HCT116 (cell line): Measurements from ENCODE around the gene SRGAP2C. TPM values are rescaled to one million over a fixed set of nuclear protein-coding genes. Genes with fewer than 3 reads are reported as not detected.
"Not testable (repeated sequence)": the region's sequence is repeated elsewhere in the genome, so short reads cannot be mapped to it uniquely, and the experiment has no call there.

Experiments used
- ATAC-seq: fragments of 200-7000 bp; cut with Tn5 transposase; 2 replicates; pipeline ENCODE4 v1.9.1; 2020; ENCODE audit warnings: mild to moderate bottlenecking, moderate library complexity
- BruUV-seq: library from RNA; stranded (reverse); fragments of 400-500 nt; replicated peaks from 2 replicates; lab custom pipeline; 2021; lab: Mats Ljungman, UMichigan
- CTCF ChIA-PET: fragments of 300-600 bp; sonication (Branson Sonifier 250); formaldehyde crosslinking; loops from one replicate; lab custom pipeline; 2021; ENCODE audit warnings: antibody characterized with exemption; lab: Charles Lee
- POLR2A ChIA-PET: fragments of 300-600, 350-600 bp; sonication (Branson Sonifier 250); formaldehyde crosslinking; loops from one replicate; lab custom pipeline; 2021; ENCODE audit warnings: antibody characterized with exemption; lab: Charles Lee
- RAD21 ChIA-PET, 2 experiments: fragments of 300-600 bp; sonication (Branson Sonifier 250); formaldehyde crosslinking; loops; one replicate each; lab custom pipeline; 2023; ENCODE audit warnings: low total read pairs in 2 of 2; ENCODE audit not compliant: uncharacterized antibody in 2 of 2, unreplicated experiment in 2 of 2, low non-redundant PET in 1 of 2; lab: Charles Lee
- DNase-seq: peaks from one replicate; pipeline ENCODE4 v3.0.0-alpha.2; 2010; ENCODE audit warnings: low read depth, low spot score
- H2AFZ ChIP-seq: fragments of 200-600 bp; shearing (Covaris generic), sonication (generic); 2 replicates; pipeline ENCODE4 v1.6.1; 2017; ENCODE audit warnings: low read depth, mixed run types, mixed read lengths, antibody characterized with exemption, low read length; ENCODE audit not compliant: poor library complexity, severe bottlenecking
- H3K27ac ChIP-seq: 2 replicates; pipeline ENCODE4 v1.5.1; 2012; ENCODE audit warnings: low read depth, low read length
- H3K27me3 ChIP-seq: fragments of 200-600 bp; sonication (generic); 2 replicates; pipeline ENCODE4 v1.6.1; 2016; ENCODE audit warnings: mixed run types, low read length, mixed read lengths; ENCODE audit not compliant: insufficient read depth
- H3K36me3 ChIP-seq, 2 experiments: fragments of 200-500 bp in 1 of 2; fragments of 200-600 bp in 1 of 2; sonication (Bioruptor generic) in 1 of 2; sonication (generic) in 1 of 2; 2 replicates each; pipeline versions ENCODE4 v1.5.1 to v1.6.1; 2014 to 2016; ENCODE audit warnings: low read length in 2 of 2, inconsistent platforms in 1 of 2, mixed read lengths in 1 of 2, mixed run types in 1 of 2; ENCODE audit not compliant: insufficient read depth in 2 of 2, control insufficient read depth in 1 of 2
- H3K4me1 ChIP-seq, 2 experiments: fragments of 200-600 bp in 1 of 2; sonication (generic) in 1 of 2; 2 replicates each; pipeline versions ENCODE4 v1.5.1 to v1.6.1; 2012 to 2017; ENCODE audit warnings: low read length in 2 of 2, inconsistent platforms in 1 of 2, mild to moderate bottlenecking in 1 of 2, mixed read lengths in 1 of 2, mixed run types in 1 of 2, moderate library complexity in 1 of 2; ENCODE audit not compliant: insufficient read depth in 2 of 2, control insufficient read depth in 1 of 2
- H3K4me2 ChIP-seq: fragments of 200-600 bp; sonication (generic); 2 replicates; pipeline ENCODE4 v1.6.1; 2017; ENCODE audit warnings: mixed run types, low read length, mixed read lengths
- H3K4me3 ChIP-seq, 2 experiments: fragments of 200-600 bp in 1 of 2; sonication (generic) in 1 of 2; replicated peaks in 1 of 2; 2 replicates each; pipeline ENCODE4 v1.5.1; 2011 to 2016; ENCODE audit warnings: low read length in 2 of 2, control low read depth in 1 of 2, low read depth in 1 of 2, mild to moderate bottlenecking in 1 of 2, mixed read lengths in 1 of 2, mixed run types in 1 of 2
- H3K79me2 ChIP-seq: fragments of 200-600 bp; sonication (generic); 2 replicates; pipeline ENCODE4 v1.6.1; 2017; ENCODE audit warnings: mild to moderate bottlenecking, mixed run types, low read length, moderate library complexity, mixed read lengths; ENCODE audit not compliant: insufficient read depth
- H3K9ac ChIP-seq: fragments of 200-600 bp; sonication (generic); 2 replicates; pipeline ENCODE4 v1.6.1; 2016; ENCODE audit warnings: low read length, mixed read lengths
- H3K9me2 ChIP-seq: fragments of 200-600 bp; sonication (generic), shearing (Covaris generic); 2 replicates; pipeline ENCODE4 v1.6.1; 2017; ENCODE audit warnings: mixed run types, mild to moderate bottlenecking, moderate library complexity; ENCODE audit not compliant: insufficient read depth
- H3K9me3 ChIP-seq, 2 experiments: fragments of 200-500 bp in 1 of 2; fragments of 200-600 bp in 1 of 2; sonication (Bioruptor generic) in 1 of 2; sonication (generic) in 1 of 2; 2 replicates each; pipeline ENCODE4 v1.6.1; 2014 to 2017; ENCODE audit warnings: low read length in 2 of 2, mixed read lengths in 2 of 2, inconsistent platforms in 1 of 2, low read depth in 1 of 2, mild to moderate bottlenecking in 1 of 2, mixed run types in 1 of 2, moderate library complexity in 1 of 2; ENCODE audit not compliant: control insufficient read depth in 1 of 2, insufficient read depth in 1 of 2
- H4K20me1 ChIP-seq: fragments of 200-600 bp; sonication (generic), shearing (Covaris generic); 2 replicates; pipeline ENCODE4 v1.6.1; 2017; ENCODE audit warnings: mixed run types, mild to moderate bottlenecking, moderate library complexity; ENCODE audit not compliant: insufficient read depth
- intact Hi-C: fragments of 100-400 bp; cut with micrococcal nuclease; formaldehyde crosslinking; loops from 2 replicates; pipeline ENCODE4 v1.10.0; 2022
- total RNA-seq: library from RNA; stranded (reverse); gene quantifications from one replicate; pipeline ENCODE4 v1.2.1, GENCODE V29; 2021; ENCODE audit not compliant: unreplicated experiment

The SRGAP2C gene
- total RNA-seq, 1 experiment from 2014 or later, result 21.3 TPM

DNA sequence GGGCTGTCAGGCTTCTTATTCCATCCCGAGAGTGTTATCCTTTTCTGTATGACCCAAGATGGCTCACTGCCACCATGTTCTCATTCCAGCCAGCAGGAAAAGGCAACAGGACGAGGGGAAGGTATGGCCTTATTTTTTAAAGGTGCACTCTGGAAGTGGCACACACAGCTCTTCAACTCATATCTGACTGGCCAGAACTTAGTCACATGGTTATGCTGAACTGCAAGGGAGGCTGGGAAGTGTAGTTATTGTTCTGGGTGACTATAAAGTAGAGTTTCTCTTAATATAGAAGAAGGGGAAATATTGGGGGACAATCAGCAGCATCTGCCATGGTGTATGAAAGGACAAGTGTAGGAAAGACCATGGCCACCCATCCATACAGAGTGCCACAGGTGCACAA lies 107.8 kb downstream of the SRGAP2C start:
- ATAC-seq, H3K9me2 ChIP-seq, H3K4me1 ChIP-seq, CTCF ChIA-PET, DNase-seq, BruUV-seq, H3K79me2 ChIP-seq, POLR2A ChIA-PET, intact Hi-C loops, H3K36me3 ChIP-seq, H3K27me3 ChIP-seq, H3K9me3 ChIP-seq, H2AFZ ChIP-seq, H3K9ac ChIP-seq, H3K4me2 ChIP-seq, H3K27ac ChIP-seq, H4K20me1 ChIP-seq, H3K4me3 ChIP-seq, RAD21 ChIA-PET: not testable (repeated sequence)

DNA sequence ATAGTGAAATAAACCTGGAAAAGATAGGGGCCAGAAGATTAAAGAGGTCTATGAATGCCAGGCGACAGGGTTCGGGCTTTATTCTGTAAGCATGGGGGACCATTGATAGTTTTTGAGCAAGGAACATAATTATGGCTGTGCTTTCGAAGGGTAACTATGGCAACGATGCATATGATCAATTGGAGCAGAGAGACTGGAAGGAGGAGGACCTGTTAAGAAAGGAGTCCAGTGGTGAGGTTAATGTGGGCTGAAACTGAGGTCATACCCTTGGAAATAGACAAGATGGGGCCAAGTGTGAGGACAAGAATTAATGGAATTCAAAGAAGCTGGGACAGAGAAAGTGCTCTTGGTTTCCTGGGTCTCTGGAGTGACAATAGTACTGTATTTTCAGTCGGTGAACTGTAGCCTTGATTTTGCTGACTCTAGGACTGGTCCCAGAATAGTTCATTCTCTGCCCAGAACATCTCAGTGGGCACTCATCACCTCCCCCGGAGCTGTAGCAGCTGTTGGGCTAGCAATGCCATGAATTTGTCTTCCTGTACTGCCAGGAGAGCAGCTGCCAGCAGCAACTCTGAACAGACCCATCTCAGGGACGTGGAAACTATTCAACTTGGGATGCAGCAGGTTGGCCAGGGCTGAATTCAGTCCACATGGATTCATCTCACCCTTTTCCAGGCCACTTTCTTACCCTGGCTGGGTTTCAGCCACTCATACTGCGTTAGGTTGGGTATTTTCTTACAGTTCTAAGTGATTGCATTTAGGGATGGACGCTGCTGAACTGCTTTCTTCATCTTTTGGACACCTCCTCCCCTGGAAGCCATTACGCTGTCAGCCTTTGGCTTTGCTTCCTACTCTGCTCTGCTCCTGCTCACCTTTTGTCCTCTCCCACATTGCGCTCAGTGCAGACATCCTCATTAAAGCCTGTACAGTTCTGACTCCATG lies 108.8 kb downstream of the SRGAP2C start:
- intact Hi-C loops, CTCF ChIA-PET, H3K9me3 ChIP-seq, H4K20me1 ChIP-seq, POLR2A ChIA-PET, BruUV-seq, H3K4me2 ChIP-seq, H3K36me3 ChIP-seq, H3K27ac ChIP-seq, H3K79me2 ChIP-seq, H3K9me2 ChIP-seq, RAD21 ChIA-PET, ATAC-seq, H3K4me3 ChIP-seq, H2AFZ ChIP-seq, H3K4me1 ChIP-seq, H3K9ac ChIP-seq, DNase-seq, H3K27me3 ChIP-seq: not testable (repeated sequence)

GRCh38 chr1:121294205-121294570 lies 109.4 kb downstream of the SRGAP2C start:
- BruUV-seq, ATAC-seq, H3K79me2 ChIP-seq, H3K27me3 ChIP-seq, H2AFZ ChIP-seq, CTCF ChIA-PET, intact Hi-C loops, H3K4me3 ChIP-seq, H4K20me1 ChIP-seq, H3K4me1 ChIP-seq, RAD21 ChIA-PET, H3K27ac ChIP-seq, H3K36me3 ChIP-seq, H3K9ac ChIP-seq, H3K9me3 ChIP-seq, POLR2A ChIA-PET, H3K9me2 ChIP-seq, DNase-seq, H3K4me2 ChIP-seq: not testable (repeated sequence)

GRCh38 chr1:121296563-121296962 lies 111.8 kb downstream of the SRGAP2C start:
- ATAC-seq, H3K36me3 ChIP-seq, H3K79me2 ChIP-seq, BruUV-seq, H3K9me3 ChIP-seq, H3K27ac ChIP-seq, H3K4me2 ChIP-seq, H3K4me1 ChIP-seq, intact Hi-C loops, H2AFZ ChIP-seq, H3K4me3 ChIP-seq, H4K20me1 ChIP-seq, H3K27me3 ChIP-seq, RAD21 ChIA-PET, DNase-seq, H3K9ac ChIP-seq, CTCF ChIA-PET, POLR2A ChIA-PET, H3K9me2 ChIP-seq: not testable (repeated sequence)
